A673 (cell line): ENCODE data around the gene TMEM108. TPM values are rescaled to one million over a fixed set of nuclear protein-coding genes. Genes with fewer than 3 reads are reported as not detected.

Experiments
- BruUV-seq: library from RNA; stranded (reverse); fragments of 400-500 nt; replicated peaks from 2 replicates; lab custom pipeline; 2021; lab: Mats Ljungman, UMichigan
- CTCF ChIA-PET: fragments of 300-600 bp; sonication (Branson Sonifier 250); formaldehyde crosslinking; loops from one replicate; lab custom pipeline; 2022; ENCODE audit warnings: antibody characterized with exemption; lab: Charles Lee
- POLR2A ChIA-PET: fragments of 300-600 bp; sonication (Branson Sonifier 250); formaldehyde crosslinking; loops from one replicate; lab custom pipeline; 2022; ENCODE audit warnings: antibody characterized with exemption; ENCODE audit not compliant: low non-redundant PET; lab: Charles Lee
- DNase-seq: peaks from one replicate; pipeline ENCODE4 v3.0.0-alpha.2; 2015; ENCODE audit warnings: low spot score
- H3K27ac ChIP-seq: fragments of 200-600 bp; sonication (generic); 2 replicates; pipeline ENCODE4 v1.5.1; 2016; ENCODE audit warnings: mixed run types, low read depth, mild to moderate bottlenecking, mixed read lengths, antibody characterized with exemption, low read length; ENCODE audit not compliant: poor library complexity, severe bottlenecking
- H3K27me3 ChIP-seq: fragments of 200-600 bp; sonication (generic); replicated peaks from 2 replicates; pipeline ENCODE4 v1.6.1; 2017; ENCODE audit warnings: mixed run types, low read depth, mild to moderate bottlenecking, mixed read lengths, antibody characterized with exemption, low read length; ENCODE audit not compliant: insufficient read depth, poor library complexity
- H3K36me3 ChIP-seq: fragments of 200-600 bp; sonication (generic); 2 replicates; pipeline ENCODE4 v1.6.1; 2016; ENCODE audit warnings: mixed run types, mild to moderate bottlenecking, mixed read lengths, antibody characterized with exemption, low read length; ENCODE audit not compliant: insufficient read depth, poor library complexity, severe bottlenecking
- H3K4me1 ChIP-seq: fragments of 200-600 bp; sonication (generic); 2 replicates; pipeline ENCODE4 v1.6.1; 2017; ENCODE audit warnings: mixed run types, mild to moderate bottlenecking, mixed read lengths, antibody characterized with exemption, low read length; ENCODE audit not compliant: insufficient read depth, poor library complexity, severe bottlenecking
- H3K4me3 ChIP-seq: fragments of 200-600 bp; sonication (generic); 2 replicates; pipeline ENCODE4 v1.5.1; 2016; ENCODE audit warnings: low read depth, mixed run types, mild to moderate bottlenecking, mixed read lengths, low read length; ENCODE audit not compliant: poor library complexity, severe bottlenecking
- H3K9me3 ChIP-seq: fragments of 200-600 bp; sonication (generic); 2 replicates; pipeline ENCODE4 v1.6.1; 2016; ENCODE audit warnings: mixed run types, low read depth, mild to moderate bottlenecking, mixed read lengths, antibody characterized with exemption, low read length; ENCODE audit not compliant: poor library complexity, severe bottlenecking
- EZH2 ChIP-seq: fragments of 200-600 bp; sonication (generic); IDR thresholded peaks from 2 replicates; pipeline ENCODE4 v1.6.1; 2017; ENCODE audit warnings: borderline replicate concordance, low read depth, mild to moderate bottlenecking, mixed read lengths, antibody characterized with exemption, low read length; ENCODE audit not compliant: poor library complexity, severe bottlenecking
- intact Hi-C: fragments of 100-400 bp; cut with micrococcal nuclease; formaldehyde crosslinking; loops from one replicate; pipeline ENCODE4 v1.10.0; 2022; ENCODE audit not compliant: unreplicated experiment
- total RNA-seq: library from RNA; stranded (reverse); gene quantifications from 2 replicates; pipeline ENCODE4 v1.2.3, GENCODE V29; 2021
- TF ChIP-seq, protein P1 (sequence below): fragments of 300-800, 200-600 bp; sonication (generic); conservative IDR thresholded peaks from 2 replicates; pipeline ENCODE4 v1.5.1; 2017; ENCODE audit warnings: low read depth, mild to moderate bottlenecking, antibody characterized with exemption, low read length, moderate library complexity, mixed read lengths

TMEM108 gene
- total RNA-seq, 1 experiment from 2014 or later, result 0.30 TPM

DNA sequence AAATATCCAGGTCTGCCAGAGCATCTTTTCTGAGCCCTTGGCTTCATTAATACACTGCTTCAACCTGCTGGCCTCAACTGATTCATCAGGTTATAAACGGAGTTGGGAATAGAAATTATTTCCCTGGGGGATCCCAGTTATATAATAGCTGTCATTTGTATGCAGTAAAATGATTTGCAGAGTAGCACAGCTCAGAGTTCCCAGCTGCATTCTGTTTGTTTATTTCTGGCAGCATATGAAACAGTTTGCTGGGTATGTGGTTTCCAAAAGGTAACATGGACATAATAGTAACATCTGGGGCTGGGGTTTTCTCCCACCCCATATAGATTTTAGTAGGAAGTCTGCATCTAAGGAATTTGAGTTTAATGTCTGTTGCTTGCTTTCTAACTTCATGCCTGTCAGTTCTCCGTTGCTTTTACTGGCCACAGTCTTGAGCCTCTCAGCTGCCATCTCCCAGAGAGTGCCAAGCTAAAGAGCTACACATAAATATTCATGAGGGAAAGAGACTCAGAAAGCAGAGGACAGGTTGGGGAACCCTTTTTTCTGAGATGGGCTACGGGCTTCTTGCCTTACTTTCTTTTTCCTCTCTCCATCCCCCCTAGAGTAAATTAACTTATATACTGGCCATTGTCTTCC is 124.6 kb downstream of the TMEM108 start:
- no peak for TF ChIP-seq EZH2
- TF ChIP-seq, protein P1, sequence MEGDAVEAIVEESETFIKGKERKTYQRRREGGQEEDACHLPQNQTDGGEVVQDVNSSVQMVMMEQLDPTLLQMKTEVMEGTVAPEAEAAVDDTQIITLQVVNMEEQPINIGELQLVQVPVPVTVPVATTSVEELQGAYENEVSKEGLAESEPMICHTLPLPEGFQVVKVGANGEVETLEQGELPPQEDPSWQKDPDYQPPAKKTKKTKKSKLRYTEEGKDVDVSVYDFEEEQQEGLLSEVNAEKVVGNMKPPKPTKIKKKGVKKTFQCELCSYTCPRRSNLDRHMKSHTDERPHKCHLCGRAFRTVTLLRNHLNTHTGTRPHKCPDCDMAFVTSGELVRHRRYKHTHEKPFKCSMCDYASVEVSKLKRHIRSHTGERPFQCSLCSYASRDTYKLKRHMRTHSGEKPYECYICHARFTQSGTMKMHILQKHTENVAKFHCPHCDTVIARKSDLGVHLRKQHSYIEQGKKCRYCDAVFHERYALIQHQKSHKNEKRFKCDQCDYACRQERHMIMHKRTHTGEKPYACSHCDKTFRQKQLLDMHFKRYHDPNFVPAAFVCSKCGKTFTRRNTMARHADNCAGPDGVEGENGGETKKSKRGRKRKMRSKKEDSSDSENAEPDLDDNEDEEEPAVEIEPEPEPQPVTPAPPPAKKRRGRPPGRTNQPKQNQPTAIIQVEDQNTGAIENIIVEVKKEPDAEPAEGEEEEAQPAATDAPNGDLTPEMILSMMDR, result no peak
- no peaks in the 10 kb centered on the region for H3K27me3 ChIP-seq
- POLR2A ChIA-PET, result no interaction called here
- BruUV-seq, result no TSS peak
- H3K4me1 ChIP-seq, result no peaks in the 10 kb centered on the region
- H3K9me3 ChIP-seq, result no peaks in the 10 kb centered on the region
- no peak overlapping the region for H3K4me3 ChIP-seq
- intact Hi-C loops, result no loop called here
- H3K36me3 ChIP-seq, result no peaks in the 10 kb centered on the region
- DNase-seq, result no peak
- H3K27ac ChIP-seq, result no peak overlapping the region
- CTCF ChIA-PET, result no interaction called here

DNA sequence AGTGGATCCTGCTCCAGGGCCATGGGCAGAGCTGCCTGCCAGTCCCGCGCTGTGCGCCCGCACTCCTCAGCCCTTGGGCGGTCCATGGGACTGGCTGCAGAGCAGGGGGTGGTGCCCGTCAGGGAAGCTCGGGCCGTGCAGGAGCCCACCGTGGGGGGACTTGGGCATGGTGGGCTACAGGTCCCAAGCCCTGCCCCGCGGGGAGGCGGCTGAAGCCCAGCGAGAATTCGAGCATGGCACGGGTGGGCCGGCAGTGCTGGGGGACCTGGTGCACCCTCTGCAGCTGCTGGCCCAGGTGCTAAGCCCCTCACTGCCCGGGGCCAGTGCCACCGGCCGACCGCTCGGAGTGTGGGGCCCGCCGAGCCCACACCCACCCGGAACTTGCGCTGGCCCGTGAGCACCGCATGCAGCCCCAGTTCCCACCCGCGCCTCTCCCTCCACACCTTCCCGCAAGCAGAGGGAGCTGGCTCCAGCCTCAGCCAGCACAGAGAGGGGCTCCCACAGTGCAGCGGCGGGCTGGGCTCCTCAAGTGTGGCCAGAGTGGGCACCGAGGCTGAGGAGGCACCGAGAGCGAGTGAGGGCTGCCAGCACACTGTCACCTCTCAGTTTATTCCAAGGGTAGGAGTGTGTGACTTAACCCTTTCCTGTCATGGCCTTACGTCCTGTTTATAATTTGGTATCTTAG is 129.3 kb downstream of the TMEM108 start:
- no TSS peak for BruUV-seq

DNA sequence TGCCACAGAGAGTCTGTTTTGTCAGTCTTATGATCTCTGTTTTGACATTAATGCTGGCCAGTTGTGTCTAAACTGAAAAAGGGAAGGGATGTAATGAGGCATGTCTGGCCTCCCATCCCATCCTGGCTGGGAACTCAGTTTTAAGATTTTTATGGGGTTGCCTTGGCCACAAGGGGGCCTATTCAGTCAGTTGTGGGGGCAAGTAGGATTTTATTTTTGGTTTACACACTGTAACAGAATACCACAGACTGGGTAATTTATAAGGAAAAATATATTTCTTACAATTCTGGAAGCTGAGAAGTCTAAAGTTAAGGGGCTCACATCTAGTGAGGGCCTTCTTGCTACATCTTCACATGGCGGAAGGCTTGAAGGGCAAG is 129.8 kb downstream of the TMEM108 start:
- POLR2A ChIA-PET, result no interaction called here
- TF ChIP-seq, protein P1, result peak; percentile 39; the same call in 1 of the 2 replicates
- TF ChIP-seq EZH2, result no peak
- no peaks in the 10 kb centered on the region for H3K4me1 ChIP-seq
- H3K27ac ChIP-seq, result no peak overlapping the region
- no peaks in the 10 kb centered on the region for H3K27me3 ChIP-seq
- BruUV-seq, result no TSS peak
- CTCF ChIA-PET, result no interaction called here
- H3K36me3 ChIP-seq, result no peaks in the 10 kb centered on the region
- DNase-seq, result no peak
- intact Hi-C loops, result no loop called here
- H3K4me3 ChIP-seq, result no peak overlapping the region
- no peaks in the 10 kb centered on the region for H3K9me3 ChIP-seq

More for the DNA sequence above, 129.3 kb downstream of the TMEM108 start:
- intact Hi-C loops, result no loop called here
- DNase-seq, result no peak
- no peak overlapping the region for H3K4me3 ChIP-seq
- TF ChIP-seq, protein P1, result no peak
- TF ChIP-seq EZH2, result no peak
- no peak overlapping the region for H3K27ac ChIP-seq
- no peaks in the 10 kb centered on the region for H3K9me3 ChIP-seq
- CTCF ChIA-PET, result no interaction called here
- no peaks in the 10 kb centered on the region for H3K4me1 ChIP-seq
- no peaks in the 10 kb centered on the region for H3K27me3 ChIP-seq
- no peaks in the 10 kb centered on the region for H3K36me3 ChIP-seq
- POLR2A ChIA-PET, result no interaction called here
